HuH-7 (cell line): Measurements from ENCODE around the gene GXYLT2.
"Not testable (repeated sequence)": the region's sequence is repeated elsewhere in the genome, so short reads cannot be mapped to it uniquely, and the experiment has no call there.

Experiments
- DNase-seq: peaks from one replicate; pipeline ENCODE4 v3.0.0; 2011; ENCODE audit warnings: low spot score

Gene GXYLT2

GRCh38 chr3:72892870-72893269 is 5.0 kb downstream of the GXYLT2 start:
- DNase-seq = peak; percentile 28

- DNase-seq = no peak
These were observed 7.2 kb downstream of the GXYLT2 start for GRCh38 chr3:72894976-72895552.

- no peak for DNase-seq
These were observed 9.3 kb downstream of the GXYLT2 start for GRCh38 chr3:72896996-72897757.

GRCh38 chr3:72897758-72898007 is 9.8 kb downstream of the GXYLT2 start:
- no peak for DNase-seq

- DNase-seq = no peak
These were observed 11.5 kb downstream of the GXYLT2 start for GRCh38 chr3:72899349-72899765.

- DNase-seq = no peak
These were observed 12.2 kb downstream of the GXYLT2 start for GRCh38 chr3:72900048-72900447.

- no peak for DNase-seq
These were observed 14.0 kb downstream of the GXYLT2 start for GRCh38 chr3:72901840-72902239.

GRCh38 chr3:72903004-72903403 is 15.2 kb downstream of the GXYLT2 start:
- DNase-seq = peak; percentile 20

GRCh38 chr3:72904163-72904562 is 16.3 kb downstream of the GXYLT2 start:
- DNase-seq = no peak

GRCh38 chr3:72906154-72906553 is 18.3 kb downstream of the GXYLT2 start:
- no peak for DNase-seq

- no peak for DNase-seq
These were observed 19.4 kb downstream of the GXYLT2 start for GRCh38 chr3:72907131-72907711.

GRCh38 chr3:72907731-72908620 is 20.1 kb downstream of the GXYLT2 start:
- no peak for DNase-seq

- no peak for DNase-seq
These were observed 21.7 kb downstream of the GXYLT2 start for GRCh38 chr3:72909591-72909990.

- no peak for DNase-seq
These were observed 24.7 kb downstream of the GXYLT2 start for GRCh38 chr3:72912532-72912931.

GRCh38 chr3:72914383-72914782 is 26.5 kb downstream of the GXYLT2 start:
- DNase-seq = no peak

- DNase-seq = no peak
These were observed 28.4 kb downstream of the GXYLT2 start for GRCh38 chr3:72916250-72916649.

- no peak for DNase-seq
These were observed 31.7 kb downstream of the GXYLT2 start for GRCh38 chr3:72919520-72919919.

- no peak for DNase-seq
These were observed 36.2 kb downstream of the GXYLT2 start for GRCh38 chr3:72924055-72924454.

GRCh38 chr3:72928781-72929735 is 41.2 kb downstream of the GXYLT2 start:
- not testable (repeated sequence) for DNase-seq

- no peak for DNase-seq
These were observed 42.9 kb downstream of the GXYLT2 start for GRCh38 chr3:72930754-72931153.

- DNase-seq = no peak
These were observed 44.6 kb downstream of the GXYLT2 start for GRCh38 chr3:72932416-72932815.
